GM12801 (cell line): ENCODE results near the gene MINDY4.

Source experiments
- CTCF ChIP-seq: IDR thresholded peaks from one replicate; pipeline ENCODE4 v1.5.1; 2011; ENCODE audit warnings: control low read depth; ENCODE audit not compliant: insufficient read length; ENCODE audit errors: extremely low read depth

Gene MINDY4

DNA sequence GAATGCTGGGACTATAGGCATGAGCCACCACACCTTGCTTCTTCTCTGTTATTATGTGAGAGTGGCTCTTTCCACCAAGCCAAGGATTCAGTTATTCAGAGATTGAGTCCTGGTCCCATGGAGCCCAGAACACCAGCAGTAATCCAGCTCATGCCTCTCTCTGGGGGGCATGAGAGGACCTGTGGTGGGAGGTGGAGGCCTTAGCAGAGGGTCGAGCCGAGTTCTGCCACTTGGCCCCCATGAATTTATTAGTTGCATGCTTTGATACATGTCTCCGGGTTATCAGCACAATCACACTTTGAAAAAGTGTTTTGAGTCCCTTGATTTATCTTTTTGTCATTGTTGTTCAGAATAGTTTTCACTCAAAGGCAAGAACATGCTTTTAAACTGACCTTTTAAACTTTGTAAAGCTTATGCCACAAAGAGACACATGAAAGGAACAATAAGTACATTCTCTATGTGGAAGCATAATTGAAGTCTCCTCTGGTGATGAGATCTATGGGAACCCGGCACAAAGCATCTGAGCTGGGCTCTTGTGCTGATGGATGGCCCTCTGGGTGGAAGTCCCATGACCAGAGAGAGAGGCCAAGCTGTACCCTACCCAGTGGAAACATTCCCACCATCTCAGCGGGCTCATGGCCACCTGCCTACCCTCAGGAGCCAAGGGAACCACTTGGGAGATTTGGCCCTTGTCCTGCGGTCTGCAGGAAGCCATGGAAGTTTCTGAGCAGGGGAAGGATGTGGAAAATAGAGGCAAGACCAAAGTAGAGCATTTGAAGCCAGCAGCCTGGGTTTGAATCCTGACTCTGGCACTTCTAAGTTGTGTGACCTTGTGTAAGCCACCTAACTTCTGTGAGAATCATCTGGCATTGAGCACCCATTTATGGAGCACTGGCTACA is 53.9 kb downstream of the MINDY4 start:
- no peak for TF ChIP-seq CTCF

GRCh38 chr7:30826181-30826580 is 55.0 kb downstream of the MINDY4 start:
- no peak for TF ChIP-seq CTCF

DNA sequence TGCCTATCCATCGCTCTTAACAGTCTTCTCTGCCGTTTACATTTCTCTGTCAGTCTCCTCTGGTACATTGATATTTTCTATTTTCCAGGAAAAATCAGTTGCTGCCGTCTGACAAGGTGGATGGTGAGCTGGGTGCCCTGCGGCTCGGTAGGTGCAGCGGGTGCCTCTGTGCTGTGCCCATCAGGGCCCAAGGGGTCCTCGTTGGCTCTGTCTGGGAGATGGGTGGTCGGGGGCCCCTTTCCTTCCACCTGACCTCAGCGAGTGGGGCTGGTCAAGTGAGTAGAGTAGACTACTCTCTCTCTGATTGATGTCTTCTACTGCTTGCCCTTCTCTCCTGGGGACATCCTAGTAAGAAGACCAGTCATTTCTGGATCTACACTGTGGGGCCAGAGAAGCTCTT is 57.4 kb downstream of the MINDY4 start:
- no peak for TF ChIP-seq CTCF

DNA sequence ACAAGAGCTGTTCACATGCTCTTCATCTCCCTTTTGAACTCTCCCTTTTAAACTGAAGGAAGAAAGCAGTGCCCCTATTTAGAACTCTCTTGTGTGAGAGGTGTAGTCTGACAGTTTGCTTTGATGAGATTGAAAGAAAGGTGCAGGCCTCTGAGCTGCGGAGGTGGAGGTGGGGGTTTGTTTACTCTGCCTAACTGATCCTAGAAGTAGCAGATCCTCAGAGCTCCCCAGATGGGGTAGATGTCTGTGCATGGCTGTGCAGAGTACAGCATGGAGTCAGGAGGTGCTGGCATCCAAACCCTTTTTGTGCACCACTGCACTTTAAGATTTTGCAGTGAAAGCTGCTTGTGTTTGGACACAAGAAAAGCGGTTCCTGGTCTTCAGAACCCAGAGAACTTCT is 58.3 kb downstream of the MINDY4 start:
- TF ChIP-seq CTCF, result no peak

DNA sequence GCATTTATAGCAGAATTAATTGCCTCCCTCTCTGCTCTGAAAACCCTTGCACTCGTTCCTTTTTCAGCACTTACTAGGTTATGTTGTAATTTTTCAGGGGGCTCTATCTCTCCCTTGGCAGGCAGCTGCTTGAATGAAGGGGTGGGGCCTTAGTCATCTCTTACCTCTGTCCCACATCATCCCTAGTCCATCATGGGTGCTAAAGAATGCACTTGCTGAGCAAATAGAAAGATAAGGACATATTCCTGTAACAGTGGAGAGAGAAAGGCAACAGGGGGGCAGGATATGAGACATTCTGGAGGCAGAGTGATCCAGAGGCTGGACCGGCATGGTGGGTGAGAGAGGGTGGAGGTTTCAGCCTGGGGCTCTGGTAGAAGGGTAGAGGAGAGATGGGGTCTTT is 60.0 kb downstream of the MINDY4 start:
- TF ChIP-seq CTCF, result no peak

DNA sequence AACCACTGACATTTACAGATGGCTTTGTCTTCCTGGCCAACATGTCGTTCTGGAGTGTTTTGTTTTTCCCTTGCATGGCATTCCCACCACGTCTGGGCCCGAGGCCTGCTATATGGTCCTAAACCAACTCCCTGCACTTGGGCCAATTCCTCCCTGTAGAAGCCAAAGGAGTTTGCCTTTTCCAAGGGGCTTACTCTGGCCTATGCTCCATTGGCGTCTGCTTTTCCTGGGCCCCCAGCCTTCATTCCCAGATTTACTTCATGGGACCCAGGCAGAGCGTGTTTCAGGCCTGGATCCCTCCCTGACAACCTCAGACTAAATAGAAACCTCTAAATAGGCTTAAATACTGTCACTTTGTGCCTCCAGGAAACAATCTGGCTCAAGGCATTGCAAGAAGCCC is 60.7 kb downstream of the MINDY4 start:
- no peak for TF ChIP-seq CTCF

GRCh38 chr7:30835396-30835915 is 64.2 kb downstream of the MINDY4 start:
- TF ChIP-seq CTCF, result no peak
